ENCODE data around the gene VWC2L.

Gene VWC2L

DNA sequence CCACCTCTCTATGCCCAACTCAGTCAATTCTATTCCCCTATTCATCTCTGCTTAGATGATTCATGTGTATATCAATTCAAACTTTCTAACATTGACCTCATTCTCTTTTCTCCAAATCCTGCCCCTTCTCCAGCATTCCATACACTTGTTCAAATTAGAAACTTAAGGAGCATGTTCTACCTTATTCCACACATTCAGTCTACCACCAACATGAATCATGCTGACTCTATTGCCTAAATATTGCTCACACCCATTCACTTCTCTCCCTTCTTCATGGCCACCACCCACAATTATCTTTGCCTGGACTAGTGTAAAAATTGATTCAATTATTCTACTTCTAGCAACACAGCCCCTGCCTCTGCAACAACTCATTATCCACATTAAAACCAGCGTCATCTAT, 147.5 kb downstream of the VWC2L start:
- Histone ChIP-seq H3K27ac (replicated peaks) (no peak overlapping the region), H3K27me3 (ENCODE audit: insufficient read depth, poor library complexity, severe bottlenecking) (no peaks in the 10 kb centered on the region), H3K4me3 (replicated peaks; ENCODE audit: insufficient read depth, low read length) (no peak overlapping the region)
- TF ChIP-seq GABPA (IDR thresholded peaks at IDR 0.05; ENCODE audit: low read depth), result no peak
- no peak for TF ChIP-seq SPI1 (IDR thresholded peaks at IDR 0.05; ENCODE audit: borderline replicate concordance, low read depth)
- TF ChIP-seq, protein P1, sequence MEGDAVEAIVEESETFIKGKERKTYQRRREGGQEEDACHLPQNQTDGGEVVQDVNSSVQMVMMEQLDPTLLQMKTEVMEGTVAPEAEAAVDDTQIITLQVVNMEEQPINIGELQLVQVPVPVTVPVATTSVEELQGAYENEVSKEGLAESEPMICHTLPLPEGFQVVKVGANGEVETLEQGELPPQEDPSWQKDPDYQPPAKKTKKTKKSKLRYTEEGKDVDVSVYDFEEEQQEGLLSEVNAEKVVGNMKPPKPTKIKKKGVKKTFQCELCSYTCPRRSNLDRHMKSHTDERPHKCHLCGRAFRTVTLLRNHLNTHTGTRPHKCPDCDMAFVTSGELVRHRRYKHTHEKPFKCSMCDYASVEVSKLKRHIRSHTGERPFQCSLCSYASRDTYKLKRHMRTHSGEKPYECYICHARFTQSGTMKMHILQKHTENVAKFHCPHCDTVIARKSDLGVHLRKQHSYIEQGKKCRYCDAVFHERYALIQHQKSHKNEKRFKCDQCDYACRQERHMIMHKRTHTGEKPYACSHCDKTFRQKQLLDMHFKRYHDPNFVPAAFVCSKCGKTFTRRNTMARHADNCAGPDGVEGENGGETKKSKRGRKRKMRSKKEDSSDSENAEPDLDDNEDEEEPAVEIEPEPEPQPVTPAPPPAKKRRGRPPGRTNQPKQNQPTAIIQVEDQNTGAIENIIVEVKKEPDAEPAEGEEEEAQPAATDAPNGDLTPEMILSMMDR (IDR thresholded peaks at IDR 0.05; ENCODE audit: insufficient read depth, low read length), result no peak
- TF ChIP-seq POLR2AphosphoS5 (IDR thresholded peaks at IDR 0.05; ENCODE audit: low read depth), result no peak
- TF ChIP-seq, protein P2, sequence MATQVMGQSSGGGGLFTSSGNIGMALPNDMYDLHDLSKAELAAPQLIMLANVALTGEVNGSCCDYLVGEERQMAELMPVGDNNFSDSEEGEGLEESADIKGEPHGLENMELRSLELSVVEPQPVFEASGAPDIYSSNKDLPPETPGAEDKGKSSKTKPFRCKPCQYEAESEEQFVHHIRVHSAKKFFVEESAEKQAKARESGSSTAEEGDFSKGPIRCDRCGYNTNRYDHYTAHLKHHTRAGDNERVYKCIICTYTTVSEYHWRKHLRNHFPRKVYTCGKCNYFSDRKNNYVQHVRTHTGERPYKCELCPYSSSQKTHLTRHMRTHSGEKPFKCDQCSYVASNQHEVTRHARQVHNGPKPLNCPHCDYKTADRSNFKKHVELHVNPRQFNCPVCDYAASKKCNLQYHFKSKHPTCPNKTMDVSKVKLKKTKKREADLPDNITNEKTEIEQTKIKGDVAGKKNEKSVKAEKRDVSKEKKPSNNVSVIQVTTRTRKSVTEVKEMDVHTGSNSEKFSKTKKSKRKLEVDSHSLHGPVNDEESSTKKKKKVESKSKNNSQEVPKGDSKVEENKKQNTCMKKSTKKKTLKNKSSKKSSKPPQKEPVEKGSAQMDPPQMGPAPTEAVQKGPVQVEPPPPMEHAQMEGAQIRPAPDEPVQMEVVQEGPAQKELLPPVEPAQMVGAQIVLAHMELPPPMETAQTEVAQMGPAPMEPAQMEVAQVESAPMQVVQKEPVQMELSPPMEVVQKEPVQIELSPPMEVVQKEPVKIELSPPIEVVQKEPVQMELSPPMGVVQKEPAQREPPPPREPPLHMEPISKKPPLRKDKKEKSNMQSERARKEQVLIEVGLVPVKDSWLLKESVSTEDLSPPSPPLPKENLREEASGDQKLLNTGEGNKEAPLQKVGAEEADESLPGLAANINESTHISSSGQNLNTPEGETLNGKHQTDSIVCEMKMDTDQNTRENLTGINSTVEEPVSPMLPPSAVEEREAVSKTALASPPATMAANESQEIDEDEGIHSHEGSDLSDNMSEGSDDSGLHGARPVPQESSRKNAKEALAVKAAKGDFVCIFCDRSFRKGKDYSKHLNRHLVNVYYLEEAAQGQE (IDR thresholded peaks at IDR 0.05; ENCODE audit: insufficient replicate concordance, low read depth), result no peak
- no peak for DNase-seq (ENCODE audit: low read depth in 1 of 2, low spot score in 1 of 2)

DNA sequence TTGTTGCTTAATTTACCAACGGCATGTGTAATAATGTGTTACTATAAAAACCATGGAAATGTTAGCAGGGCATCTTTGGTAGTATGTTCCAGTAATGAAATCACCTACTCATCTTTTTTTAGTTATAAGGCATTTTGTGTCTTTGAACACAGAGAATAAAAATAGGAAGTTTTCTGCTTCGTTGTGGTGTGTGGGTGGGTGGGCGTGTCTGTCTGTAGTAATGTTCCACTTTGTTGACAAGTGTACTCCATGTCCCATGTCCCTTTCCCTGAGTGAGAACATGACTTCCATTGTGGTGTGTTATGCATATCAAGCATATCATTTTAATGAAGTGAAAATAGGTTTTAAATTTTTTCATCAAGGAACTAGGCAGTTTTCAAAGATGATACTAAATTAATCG, 149.3 kb downstream of the VWC2L start:
- no peak overlapping the region for H3K27ac ChIP-seq (replicated peaks)
- DNase-seq (ENCODE audit: low read depth in 1 of 2, low spot score in 1 of 2), result no peak
- H3K27me3 ChIP-seq (ENCODE audit: insufficient read depth, poor library complexity, severe bottlenecking), result no peaks in the 10 kb centered on the region
- TF ChIP-seq, protein P1 (IDR thresholded peaks at IDR 0.05; ENCODE audit: insufficient read depth, low read length), result no peak
- TF ChIP-seq POLR2AphosphoS5 (IDR thresholded peaks at IDR 0.05; ENCODE audit: low read depth) (no peak), SPI1 (IDR thresholded peaks at IDR 0.05; ENCODE audit: borderline replicate concordance, low read depth) (no peak), GABPA (IDR thresholded peaks at IDR 0.05; ENCODE audit: low read depth) (no peak)
- TF ChIP-seq, protein P2 (IDR thresholded peaks at IDR 0.05; ENCODE audit: insufficient replicate concordance, low read depth), result no peak
- no peak overlapping the region for H3K4me3 ChIP-seq (replicated peaks; ENCODE audit: insufficient read depth, low read length)

DNA sequence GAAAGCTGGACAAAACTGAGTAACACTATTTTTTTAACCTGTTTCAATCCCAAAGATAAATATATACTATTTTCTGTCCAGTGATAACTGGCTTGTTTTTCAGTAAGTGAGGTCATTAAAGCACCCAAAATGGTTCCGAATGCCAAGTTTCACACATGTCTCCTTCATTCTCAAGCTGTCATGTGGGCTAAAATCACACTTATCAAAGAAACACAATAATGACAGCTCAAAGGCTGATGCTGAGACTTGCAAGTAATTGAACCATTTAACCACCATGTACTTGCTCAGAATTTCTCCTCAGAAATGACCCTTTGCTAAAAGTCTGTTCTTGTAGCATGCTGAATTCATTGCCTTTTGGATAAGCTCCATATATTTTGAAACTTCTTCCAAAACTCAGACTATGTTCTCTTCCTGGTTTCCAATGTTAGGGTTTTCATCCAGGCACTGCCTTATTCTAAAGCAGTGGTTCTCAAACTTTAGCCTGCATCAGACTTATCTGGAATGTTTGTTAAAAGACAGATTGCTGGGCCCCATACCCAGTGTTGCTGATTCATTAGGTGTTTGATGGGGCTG, 149.8 kb downstream of the VWC2L start:
- Histone ChIP-seq H3K27ac (replicated peaks) (no peak overlapping the region), H3K4me3 (replicated peaks; ENCODE audit: insufficient read depth, low read length) (no peak overlapping the region), H3K27me3 (ENCODE audit: insufficient read depth, poor library complexity, severe bottlenecking) (no peaks in the 10 kb centered on the region)
- DNase-seq (ENCODE audit: low read depth in 1 of 2, low spot score in 1 of 2), result no peak
- no peak for TF ChIP-seq POLR2AphosphoS5 (IDR thresholded peaks at IDR 0.05; ENCODE audit: low read depth)
- TF ChIP-seq, protein P2 (IDR thresholded peaks at IDR 0.05; ENCODE audit: insufficient replicate concordance, low read depth), result no peak
- no peak for TF ChIP-seq GABPA (IDR thresholded peaks at IDR 0.05; ENCODE audit: low read depth)
- TF ChIP-seq SPI1 (IDR thresholded peaks at IDR 0.05; ENCODE audit: borderline replicate concordance, low read depth), result no peak
- TF ChIP-seq, protein P1 (IDR thresholded peaks at IDR 0.05; ENCODE audit: insufficient read depth, low read length), result no peak

Measured in HL-60 (cell line).